ENCODE results near the gene DMTF1. TPM values are rescaled to one million over a fixed set of nuclear protein-coding genes. Genes with fewer than 3 reads are reported as not detected.

The DMTF1 gene
- total and polyA plus RNA-seq, 9 of the 15 experiments (the other 6 are each of a cell fraction or from before 2014, with no cell fraction given), result 25.7 to 208 (median 74.7) TPM

GRCh38 chr7:87140271-87140748 is 11.9 kb upstream of the DMTF1 start (continued):
- TF ChIP-seq PATZ1 (CRISPR knock-in tag; IDR thresholded peaks at IDR 0.05; ENCODE audit: borderline replicate concordance) (no peak), ELF1 (tag; IDR thresholded peaks at IDR 0.05) (peak; percentile 56), XRCC4 (IDR thresholded peaks at IDR 0.05; ENCODE audit: extremely low read depth, insufficient read depth, insufficient read length) (no peak), MEF2D (tag; conservative IDR thresholded peaks at IDR 0.05; ENCODE audit: low read depth) (peak; percentile 85), NCOA1 (IDR thresholded peaks at IDR 0.05; ENCODE audit: low read depth) (peak; percentile 94), HNRNPK (IDR thresholded peaks at IDR 0.05; ENCODE audit: low read depth, low read length, poor library complexity, severe bottlenecking) (no peak), CAMTA2 (CRISPR knock-in tag; conservative IDR thresholded peaks at IDR 0.05) (no peak), HNRNPLL (IDR thresholded peaks at IDR 0.05; ENCODE audit: low read depth, low read length, poor library complexity, severe bottlenecking) (no peak), ZFP91 (CRISPR knock-in tag; IDR thresholded peaks at IDR 0.05) (no peak), CREB3L1 (IDR thresholded peaks at IDR 0.05; ENCODE audit: borderline replicate concordance, low read depth) (peak; percentile 28; the same call in 1 of the 2 replicates), TFAM (CRISPR knock-in tag; conservative IDR thresholded peaks at IDR 0.05) (no peak), ZKSCAN8 (CRISPR knock-in tag; IDR thresholded peaks at IDR 0.05) (peak; percentile 79; the same call in 1 of the 2 replicates), POLR3A (IDR thresholded peaks at IDR 0.05; ENCODE audit: borderline replicate concordance, extremely low read depth, insufficient read depth, insufficient read length) (no peak), PTBP1 (IDR thresholded peaks at IDR 0.05; ENCODE audit: low read depth, low read length) (no peak), ZSCAN32 (CRISPR knock-in tag; IDR thresholded peaks at IDR 0.05) (no peak)
- TF ChIP-seq, protein P1, sequence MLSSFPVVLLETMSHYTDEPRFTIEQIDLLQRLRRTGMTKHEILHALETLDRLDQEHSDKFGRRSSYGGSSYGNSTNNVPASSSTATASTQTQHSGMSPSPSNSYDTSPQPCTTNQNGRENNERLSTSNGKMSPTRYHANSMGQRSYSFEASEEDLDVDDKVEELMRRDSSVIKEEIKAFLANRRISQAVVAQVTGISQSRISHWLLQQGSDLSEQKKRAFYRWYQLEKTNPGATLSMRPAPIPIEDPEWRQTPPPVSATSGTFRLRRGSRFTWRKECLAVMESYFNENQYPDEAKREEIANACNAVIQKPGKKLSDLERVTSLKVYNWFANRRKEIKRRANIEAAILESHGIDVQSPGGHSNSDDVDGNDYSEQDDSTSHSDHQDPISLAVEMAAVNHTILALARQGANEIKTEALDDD (IDR thresholded peaks at IDR 0.05), result peak; percentile 88
- TF ChIP-seq, protein P2, sequence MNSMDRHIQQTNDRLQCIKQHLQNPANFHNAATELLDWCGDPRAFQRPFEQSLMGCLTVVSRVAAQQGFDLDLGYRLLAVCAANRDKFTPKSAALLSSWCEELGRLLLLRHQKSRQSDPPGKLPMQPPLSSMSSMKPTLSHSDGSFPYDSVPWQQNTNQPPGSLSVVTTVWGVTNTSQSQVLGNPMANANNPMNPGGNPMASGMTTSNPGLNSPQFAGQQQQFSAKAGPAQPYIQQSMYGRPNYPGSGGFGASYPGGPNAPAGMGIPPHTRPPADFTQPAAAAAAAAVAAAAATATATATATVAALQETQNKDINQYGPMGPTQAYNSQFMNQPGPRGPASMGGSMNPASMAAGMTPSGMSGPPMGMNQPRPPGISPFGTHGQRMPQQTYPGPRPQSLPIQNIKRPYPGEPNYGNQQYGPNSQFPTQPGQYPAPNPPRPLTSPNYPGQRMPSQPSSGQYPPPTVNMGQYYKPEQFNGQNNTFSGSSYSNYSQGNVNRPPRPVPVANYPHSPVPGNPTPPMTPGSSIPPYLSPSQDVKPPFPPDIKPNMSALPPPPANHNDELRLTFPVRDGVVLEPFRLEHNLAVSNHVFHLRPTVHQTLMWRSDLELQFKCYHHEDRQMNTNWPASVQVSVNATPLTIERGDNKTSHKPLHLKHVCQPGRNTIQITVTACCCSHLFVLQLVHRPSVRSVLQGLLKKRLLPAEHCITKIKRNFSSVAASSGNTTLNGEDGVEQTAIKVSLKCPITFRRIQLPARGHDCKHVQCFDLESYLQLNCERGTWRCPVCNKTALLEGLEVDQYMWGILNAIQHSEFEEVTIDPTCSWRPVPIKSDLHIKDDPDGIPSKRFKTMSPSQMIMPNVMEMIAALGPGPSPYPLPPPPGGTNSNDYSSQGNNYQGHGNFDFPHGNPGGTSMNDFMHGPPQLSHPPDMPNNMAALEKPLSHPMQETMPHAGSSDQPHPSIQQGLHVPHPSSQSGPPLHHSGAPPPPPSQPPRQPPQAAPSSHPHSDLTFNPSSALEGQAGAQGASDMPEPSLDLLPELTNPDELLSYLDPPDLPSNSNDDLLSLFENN (IDR thresholded peaks at IDR 0.05; ENCODE audit: low read depth in 2 of 2, low read length in 2 of 2), result peak in 1 of 2 experiments; percentile 97; a peak in 2 of 4 replicates

Measured in K562 (cell line).